Uterus (tissue), 4 donors: ENCODE measurements around the gene FCGBP. TPM values are rescaled to one million over a fixed set of nuclear protein-coding genes. Genes with fewer than 3 reads are reported as not detected.
"Not testable (repeated sequence)": the region's sequence is repeated elsewhere in the genome, so short reads cannot be mapped to it uniquely, and the experiment has no call there.

Source experiments
- DNase-seq, 2 donors: peaks; one replicate each; pipeline ENCODE4 v3.0.0-alpha.2; 2019 to 2020
- H3K27ac ChIP-seq, 2 donors: fragments of 200-600 bp; sonication (generic); 1 replicate in 1 of 2; 2 replicates in 1 of 2; pipeline ENCODE4 v1.5.1; 2016 to 2018
- H3K27me3 ChIP-seq, 2 donors: fragments of 200-600 bp; sonication (generic); one replicate each; pipeline ENCODE4 v1.5.1; 2018 to 2019; ENCODE audit warnings: control low read depth in 1 of 2
- H3K36me3 ChIP-seq, 2 donors: fragments of 200-600 bp; sonication (generic); one replicate each; pipeline ENCODE4 v1.5.1; 2019; ENCODE audit warnings: control low read depth in 1 of 2
- H3K4me1 ChIP-seq, 2 donors: fragments of 200-600 bp; sonication (generic); one replicate each; pipeline ENCODE4 v1.5.1; 2018 to 2019; ENCODE audit warnings: control low read depth in 1 of 2
- H3K4me3 ChIP-seq, 2 donors: fragments of 200-600 bp; sonication (generic); 1 replicate in 1 of 2; 2 replicates in 1 of 2; pipeline ENCODE4 v1.5.1; 2018 to 2019; ENCODE audit warnings: mild to moderate bottlenecking in 1 of 2
- H3K9me3 ChIP-seq, 2 donors: fragments of 200-600 bp; sonication (generic); one replicate each; pipeline ENCODE4 v1.5.1; 2019; ENCODE audit warnings: control low read depth in 1 of 2
- POLR2A ChIP-seq, 2 donors: fragments of 450-650 bp; IDR thresholded peaks; one replicate each; pipeline ENCODE4 v1.6.1; 2016; ENCODE audit warnings: antibody characterized with exemption in 2 of 2, mild to moderate bottlenecking in 1 of 2, moderate library complexity in 1 of 2
- intact Hi-C: fragments of 100-400 bp; cut with DNase I; formaldehyde crosslinking; loops from one replicate; pipeline ENCODE4 v1.15.1; 2023; ENCODE audit warnings: low total_unique reads
- total RNA-seq, 4 donors: library from RNA; depleted of rRNA in 3 of 4; stranded (reverse); fragments of >200 nt in 3 of 4; gene quantifications; one replicate each; pipeline versions ENCODE4 v1.1.0 to v1.2.4, GENCODE V29; 2014 to 2023
- TF ChIP-seq, protein P1 (sequence below), 4 experiments: fragments of 200-600 bp in 2 of 4; fragments of 450-650 bp in 2 of 4; sonication (generic) in 2 of 4; IDR thresholded peaks; one replicate each; pipeline ENCODE4 v1.5.1; 2016 to 2019; ENCODE audit warnings: antibody characterized with exemption in 4 of 4, mild to moderate bottlenecking in 2 of 4, moderate library complexity in 1 of 4
- donor health status: DM: yes; HTN: yes; CAD: no.

FCGBP gene
- total RNA-seq, 4 donors from 2014 or later = 3.8 to 34.7 (median 11.4) TPM

DNA sequence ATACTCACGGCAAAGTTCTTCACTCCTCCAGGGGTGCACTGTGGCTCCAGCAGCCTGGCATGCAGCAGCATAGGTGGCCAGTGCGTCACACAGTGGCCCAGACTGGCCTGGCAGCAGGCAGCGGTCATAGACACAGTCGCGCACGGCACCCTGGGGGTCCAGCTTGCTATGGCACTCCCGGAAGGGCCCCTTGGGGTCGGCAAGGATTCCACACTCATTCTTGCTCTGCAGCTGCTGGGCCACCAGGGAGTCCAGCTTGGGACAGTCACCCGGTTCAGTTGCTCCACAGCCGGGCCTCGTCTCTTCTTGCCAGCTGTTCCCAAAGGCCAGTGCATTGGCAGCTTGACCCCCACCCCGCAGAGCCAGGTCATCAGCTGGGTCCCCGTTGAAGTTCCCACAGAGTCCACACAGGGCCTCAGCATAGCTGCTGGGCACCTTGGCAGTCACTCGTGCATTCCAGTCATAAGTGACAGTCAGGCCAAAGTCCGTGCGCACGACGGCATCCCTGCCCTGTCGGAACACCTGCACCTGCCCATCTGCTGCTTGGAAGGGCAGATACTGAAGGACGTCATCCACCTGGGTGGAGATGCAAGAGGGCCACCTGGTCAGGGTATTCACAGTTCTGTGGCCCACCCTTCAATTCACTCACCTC is 20.6 kb downstream of the FCGBP start:
- Histone ChIP-seq H3K9me3 (no peaks in the 10 kb centered on the region), H3K27me3 (no peaks in the 10 kb centered on the region), H3K36me3 (no peaks in the 10 kb centered on the region), H3K4me3 (no peak overlapping the region), H3K4me1 (no peaks in the 10 kb centered on the region), H3K27ac (no peak overlapping the region)
- no peak for DNase-seq
- intact Hi-C loops = no loop called here
- no peak for TF ChIP-seq POLR2A (IDR thresholded peaks at IDR 0.05)
- TF ChIP-seq, protein P1, sequence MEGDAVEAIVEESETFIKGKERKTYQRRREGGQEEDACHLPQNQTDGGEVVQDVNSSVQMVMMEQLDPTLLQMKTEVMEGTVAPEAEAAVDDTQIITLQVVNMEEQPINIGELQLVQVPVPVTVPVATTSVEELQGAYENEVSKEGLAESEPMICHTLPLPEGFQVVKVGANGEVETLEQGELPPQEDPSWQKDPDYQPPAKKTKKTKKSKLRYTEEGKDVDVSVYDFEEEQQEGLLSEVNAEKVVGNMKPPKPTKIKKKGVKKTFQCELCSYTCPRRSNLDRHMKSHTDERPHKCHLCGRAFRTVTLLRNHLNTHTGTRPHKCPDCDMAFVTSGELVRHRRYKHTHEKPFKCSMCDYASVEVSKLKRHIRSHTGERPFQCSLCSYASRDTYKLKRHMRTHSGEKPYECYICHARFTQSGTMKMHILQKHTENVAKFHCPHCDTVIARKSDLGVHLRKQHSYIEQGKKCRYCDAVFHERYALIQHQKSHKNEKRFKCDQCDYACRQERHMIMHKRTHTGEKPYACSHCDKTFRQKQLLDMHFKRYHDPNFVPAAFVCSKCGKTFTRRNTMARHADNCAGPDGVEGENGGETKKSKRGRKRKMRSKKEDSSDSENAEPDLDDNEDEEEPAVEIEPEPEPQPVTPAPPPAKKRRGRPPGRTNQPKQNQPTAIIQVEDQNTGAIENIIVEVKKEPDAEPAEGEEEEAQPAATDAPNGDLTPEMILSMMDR (IDR thresholded peaks at IDR 0.05) = no peak

DNA sequence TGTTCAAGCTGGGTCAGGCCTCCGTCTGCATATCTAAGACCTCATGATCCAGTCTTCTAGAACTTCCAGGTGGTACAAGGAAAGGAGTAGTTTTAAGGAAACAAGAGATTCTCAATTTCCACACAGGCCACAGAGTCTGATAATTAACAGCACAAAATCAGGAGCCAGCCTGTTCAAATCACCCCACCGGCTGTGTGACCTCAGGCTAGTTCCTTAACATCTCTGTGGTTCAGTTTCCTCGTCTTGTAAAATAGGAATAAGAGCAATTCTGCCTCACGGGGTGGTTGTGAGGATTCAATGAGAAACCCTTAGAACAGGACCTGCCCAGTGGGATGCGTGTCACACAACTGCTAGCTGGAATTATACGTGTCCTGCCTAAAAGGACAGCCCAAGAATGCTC is 25.6 kb downstream of the FCGBP start:
- intact Hi-C loops = no loop called here
- Histone ChIP-seq H3K27me3 (no peaks in the 10 kb centered on the region), H3K4me1 (no peaks in the 10 kb centered on the region), H3K27ac (no peak overlapping the region), H3K36me3 (no peaks in the 10 kb centered on the region), H3K4me3 (no peak overlapping the region), H3K9me3 (no peaks in the 10 kb centered on the region)
- no peak for TF ChIP-seq POLR2A (IDR thresholded peaks at IDR 0.05)
- TF ChIP-seq, protein P1 (IDR thresholded peaks at IDR 0.05) = no peak
- DNase-seq = no peak

DNA sequence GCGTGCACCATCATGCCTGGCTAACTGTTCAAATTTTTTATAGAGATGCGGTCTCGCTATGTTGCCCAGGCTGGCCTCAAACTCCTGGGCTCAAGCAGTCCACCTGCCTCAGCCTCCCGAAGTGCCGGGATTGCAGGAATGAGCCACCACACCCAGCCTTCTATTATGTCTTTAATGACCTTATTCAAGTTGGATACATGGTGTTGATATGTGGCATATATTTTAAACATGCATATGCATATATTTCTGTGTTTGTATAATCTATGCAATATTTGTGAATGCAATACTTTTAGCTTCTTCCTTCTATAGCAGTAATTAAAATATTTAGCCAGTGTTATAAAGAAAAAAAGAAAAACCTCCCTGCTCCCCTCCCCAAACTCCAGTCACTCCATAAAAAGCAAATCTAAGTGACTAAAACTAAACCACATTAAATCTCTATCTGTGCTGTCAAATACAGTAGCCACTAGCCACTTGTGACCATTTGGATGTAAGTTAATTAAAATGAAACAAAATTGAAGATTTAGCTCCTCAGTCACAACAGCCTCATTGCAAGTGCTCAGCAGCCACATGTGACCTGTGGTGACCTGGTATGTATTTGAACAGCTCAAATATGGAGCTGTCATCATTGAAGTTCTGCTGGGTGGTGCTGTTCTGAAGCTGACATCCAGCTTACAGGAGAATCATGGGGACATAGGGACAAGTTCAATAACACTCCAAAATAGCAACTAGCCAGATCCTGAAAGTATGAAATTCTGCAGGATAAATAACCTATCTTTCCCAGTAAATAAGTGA is 27.4 kb downstream of the FCGBP start:
- intact Hi-C loops = no loop called here
- H3K27ac ChIP-seq = no peak overlapping the region
- H3K27me3 ChIP-seq = no peaks in the 10 kb centered on the region
- no peak overlapping the region for H3K4me3 ChIP-seq
- H3K36me3 ChIP-seq = no peaks in the 10 kb centered on the region
- no peaks in the 10 kb centered on the region for H3K4me1 ChIP-seq
- DNase-seq = no peak
- H3K9me3 ChIP-seq = no peaks in the 10 kb centered on the region
- TF ChIP-seq POLR2A (IDR thresholded peaks at IDR 0.05) = no peak
- TF ChIP-seq, protein P1 (IDR thresholded peaks at IDR 0.05) = no peak

DNA sequence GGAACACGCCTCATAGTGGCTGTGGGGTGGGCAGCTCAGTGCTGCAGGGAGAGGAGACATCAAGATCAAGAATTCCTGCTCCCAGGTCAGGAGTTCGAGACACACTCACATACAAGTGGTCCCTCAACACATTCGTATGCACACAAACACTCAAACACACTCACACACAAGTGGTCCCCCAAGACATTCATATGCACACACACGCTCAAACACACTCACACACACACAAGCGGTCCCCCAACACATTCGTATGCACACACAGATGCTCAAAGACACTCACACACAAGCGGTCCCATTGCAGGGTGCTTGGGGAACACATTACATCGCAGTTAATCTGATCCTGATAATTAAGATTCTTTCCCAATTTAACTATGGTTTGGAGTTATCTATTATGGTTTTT is 28.2 kb downstream of the FCGBP start:
- DNase-seq = no peak
- Histone ChIP-seq H3K9me3 (no peaks in the 10 kb centered on the region), H3K36me3 (no peaks in the 10 kb centered on the region), H3K4me3 (no peak overlapping the region), H3K4me1 (no peaks in the 10 kb centered on the region), H3K27me3 (no peaks in the 10 kb centered on the region), H3K27ac (no peak overlapping the region)
- TF ChIP-seq, protein P1 (IDR thresholded peaks at IDR 0.05) = no peak
- TF ChIP-seq POLR2A (IDR thresholded peaks at IDR 0.05) = no peak
- intact Hi-C loops = no loop called here

DNA sequence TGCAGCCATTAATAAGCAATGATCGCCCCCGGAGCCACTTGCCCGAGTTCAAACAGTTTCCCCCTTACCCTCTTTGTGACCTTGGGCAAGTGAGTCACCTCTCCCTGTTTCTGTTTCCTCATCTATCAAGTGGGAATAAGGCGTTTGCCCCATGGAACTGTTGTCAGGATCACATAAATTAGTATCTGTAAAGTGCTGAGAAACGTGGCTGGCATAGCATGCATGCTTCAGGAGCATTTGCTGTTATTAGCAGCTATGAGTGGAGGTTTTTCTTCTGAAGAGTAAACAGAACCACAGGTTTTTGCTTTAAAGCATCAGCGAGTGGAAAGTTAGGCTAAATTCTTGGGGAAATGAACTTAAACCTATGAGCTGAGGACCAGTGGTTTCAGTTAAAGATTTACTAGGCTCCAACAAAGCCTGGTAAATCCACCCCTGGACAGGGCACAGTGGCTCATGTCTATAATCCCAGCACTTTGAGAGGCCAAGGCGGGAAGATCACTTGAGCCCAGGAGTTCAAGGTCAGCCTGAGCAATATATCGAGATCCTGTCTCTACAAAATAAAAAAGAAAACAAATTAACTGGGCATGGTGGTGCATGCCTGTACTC is 30.8 kb downstream of the FCGBP start:
- H3K9me3 ChIP-seq, intact Hi-C loops, H3K4me1 ChIP-seq, H3K27ac ChIP-seq, H3K4me3 ChIP-seq, H3K36me3 ChIP-seq, DNase-seq, H3K27me3 ChIP-seq: not testable (repeated sequence)

DNA sequence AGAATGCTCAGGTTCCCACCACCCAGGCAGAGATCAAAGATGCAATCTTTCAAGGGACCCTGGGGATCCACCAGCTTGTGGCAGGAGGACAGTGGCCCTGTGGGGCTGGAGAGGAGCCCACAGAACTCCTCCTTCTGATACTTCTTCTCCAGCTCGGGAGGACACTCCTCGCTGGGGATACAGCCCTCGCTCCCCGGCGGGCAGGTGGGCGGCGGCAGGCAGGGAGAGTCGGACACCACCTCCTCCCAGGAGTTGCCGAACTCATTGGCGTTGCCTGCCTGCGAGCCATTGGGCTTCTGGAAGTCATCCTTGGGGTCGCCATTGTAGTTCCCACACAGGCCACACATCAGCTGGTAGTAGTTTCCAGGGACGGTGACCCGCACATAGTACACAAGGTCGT is 32.1 kb downstream of the FCGBP start:
- H3K27me3 ChIP-seq, intact Hi-C loops, H3K4me1 ChIP-seq, DNase-seq, H3K36me3 ChIP-seq, H3K9me3 ChIP-seq, H3K27ac ChIP-seq, H3K4me3 ChIP-seq: not testable (repeated sequence)

DNA sequence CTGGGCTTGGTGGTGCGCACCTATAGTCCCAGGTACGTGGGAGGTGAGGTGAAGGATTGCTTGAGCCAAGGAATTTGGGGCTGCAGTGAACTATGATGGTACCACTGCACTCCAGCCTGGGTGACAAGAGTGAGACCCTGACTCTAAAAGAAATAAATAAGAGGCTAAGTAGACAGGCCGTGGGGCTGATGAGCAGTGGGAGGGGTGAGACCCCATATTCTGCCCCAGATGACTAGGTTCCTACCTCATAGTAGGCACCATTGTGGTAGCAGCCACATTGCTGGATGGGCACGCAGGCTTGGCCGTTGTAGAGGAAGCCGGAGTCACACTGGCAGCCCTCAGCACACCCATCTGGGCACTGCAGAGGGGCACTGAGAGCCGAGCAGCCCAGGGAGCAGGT is 32.8 kb downstream of the FCGBP start:
- H3K4me1 ChIP-seq, H3K27ac ChIP-seq, intact Hi-C loops, H3K9me3 ChIP-seq, H3K4me3 ChIP-seq, H3K27me3 ChIP-seq, DNase-seq, H3K36me3 ChIP-seq: not testable (repeated sequence)

DNA sequence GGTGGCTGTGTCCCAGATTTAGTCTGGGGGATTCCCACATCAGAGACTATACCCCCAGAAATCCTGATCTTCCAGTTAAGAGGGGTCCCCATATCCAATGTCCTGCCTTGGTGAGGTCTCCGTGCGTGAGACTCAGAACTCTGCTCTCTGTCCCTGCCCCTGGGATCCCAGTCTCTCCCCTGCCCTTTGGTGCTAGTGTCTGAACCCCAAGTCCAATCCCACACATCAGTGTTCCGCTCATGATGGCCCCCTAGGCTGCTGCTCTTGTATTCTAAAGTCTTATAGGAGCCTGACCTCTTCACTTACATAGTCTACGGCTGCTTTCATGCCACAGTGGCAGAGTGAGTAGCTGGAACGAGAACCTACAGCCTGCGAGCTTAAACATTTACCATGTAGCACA is 35.6 kb downstream of the FCGBP start:
- not testable (repeated sequence) for H3K4me3 ChIP-seq, DNase-seq

More for the DNA sequence above, 35.6 kb downstream of the FCGBP start:
- H3K4me1 ChIP-seq, H3K27me3 ChIP-seq, intact Hi-C loops, H3K36me3 ChIP-seq, H3K9me3 ChIP-seq, H3K27ac ChIP-seq: not testable (repeated sequence)
